Panc1 (cell line): ENCODE data around the gene KIF7. TPM values are rescaled to one million over a fixed set of nuclear protein-coding genes. Genes with fewer than 3 reads are reported as not detected.

Experiments used
- ATAC-seq: fragments of 200-7000 bp; cut with Tn5 transposase; 2 replicates; pipeline ENCODE4 v1.9.1; 2020; ENCODE audit warnings: mild to moderate bottlenecking, moderate library complexity
- BruUV-seq: library from RNA; stranded (reverse); fragments of 400-500 nt; replicated peaks from 2 replicates; lab custom pipeline; 2021; lab: Mats Ljungman, UMichigan
- CTCF ChIA-PET: fragments of 300-600 bp; sonication (Branson Sonifier 250); formaldehyde crosslinking; loops from one replicate; lab custom pipeline; 2022; ENCODE audit warnings: antibody characterized with exemption; lab: Charles Lee
- POLR2A ChIA-PET: fragments of 300-600 bp; sonication (Branson Sonifier 250); formaldehyde crosslinking; loops from one replicate; lab custom pipeline; 2022; ENCODE audit warnings: antibody characterized with exemption; lab: Charles Lee
- DNase-seq: peaks from one replicate; pipeline ENCODE4 v3.0.0-alpha.2; 2010; ENCODE audit warnings: low read depth, low spot score
- H3K27ac ChIP-seq: 2 replicates; pipeline ENCODE4 v1.5.1; 2011; ENCODE audit warnings: mild to moderate bottlenecking, low read length, inconsistent platforms
- H3K27me3 ChIP-seq: fragments of 200-500 bp; sonication (Bioruptor generic); 2 replicates; pipeline ENCODE4 v1.6.0; 2014; ENCODE audit warnings: low read length, inconsistent platforms; ENCODE audit not compliant: control insufficient read depth, insufficient read depth
- H3K36me3 ChIP-seq: fragments of 200-500 bp; sonication (Bioruptor generic); 2 replicates; pipeline ENCODE4 v1.5.1; 2014; ENCODE audit warnings: inconsistent platforms, mild to moderate bottlenecking, low read length, moderate library complexity; ENCODE audit not compliant: control insufficient read depth, insufficient read depth
- H3K4me1 ChIP-seq: 2 replicates; pipeline ENCODE4 v1.5.1; 2011; ENCODE audit warnings: inconsistent platforms, mild to moderate bottlenecking, low read length, moderate library complexity; ENCODE audit not compliant: control insufficient read depth, insufficient read depth
- H3K4me3 ChIP-seq, 2 experiments: 2 replicates each; pipeline ENCODE4 v1.5.1; 2011 to 2012; ENCODE audit warnings: low read depth in 2 of 2, low read length in 2 of 2, mild to moderate bottlenecking in 2 of 2, inconsistent platforms in 1 of 2, moderate library complexity in 1 of 2
- H3K9me3 ChIP-seq: fragments of 200-500 bp; sonication (Bioruptor generic); 2 replicates; pipeline ENCODE4 v1.5.1; 2014; ENCODE audit warnings: low read depth, mild to moderate bottlenecking, inconsistent platforms, low read length, moderate library complexity; ENCODE audit not compliant: control insufficient read depth, insufficient read depth
- POLR2AphosphoS5 ChIP-seq: IDR thresholded peaks from 2 replicates; pipeline ENCODE4 v1.6.1; 2012; ENCODE audit warnings: mild to moderate bottlenecking, low read depth, low read length, moderate library complexity
- SIN3A ChIP-seq: IDR thresholded peaks from 2 replicates; pipeline ENCODE4 v1.6.1; 2012; ENCODE audit warnings: low read depth, mild to moderate bottlenecking, low read length, moderate library complexity, borderline replicate concordance; ENCODE audit not compliant: insufficient read depth
- TCF7L2 ChIP-seq: IDR thresholded peaks from 2 replicates; pipeline ENCODE4 v1.6.1; 2011; ENCODE audit warnings: mild to moderate bottlenecking, low read depth, low read length, inconsistent platforms
- in situ Hi-C: cut with HindIII; loops from 2 replicates; pipeline ENCODE4 v1.10.0; 2016; ENCODE audit warnings: low sequenced_read_pairs, low pct_unique_long_range_greater_than_20kb
- intact Hi-C: fragments of 100-400 bp; cut with micrococcal nuclease; formaldehyde crosslinking; loops from one replicate; pipeline ENCODE4 v1.10.0; 2022; ENCODE audit not compliant: unreplicated experiment
- total RNA-seq: library from RNA; stranded (reverse); gene quantifications from one replicate; pipeline ENCODE4 v1.2.1, GENCODE V29; 2021; ENCODE audit not compliant: unreplicated experiment
- TF ChIP-seq, protein P1 (sequence below): fragments of 450-650 bp; IDR thresholded peaks from 2 replicates; pipeline ENCODE4 v1.5.1; 2017; ENCODE audit warnings: mild to moderate bottlenecking
- TF ChIP-seq, protein P2 (sequence below), 2 experiments: IDR thresholded peaks; 2 replicates each; pipeline ENCODE4 v1.6.1; 2011 to 2012; ENCODE audit warnings: low read depth in 2 of 2, control low read depth in 1 of 2, low read length in 1 of 2, mild to moderate bottlenecking in 1 of 2, moderate library complexity in 1 of 2; ENCODE audit not compliant: insufficient read depth in 1 of 2

The KIF7 gene
- total RNA-seq, 1 experiment from 2014 or later, result 6.5 TPM

DNA sequence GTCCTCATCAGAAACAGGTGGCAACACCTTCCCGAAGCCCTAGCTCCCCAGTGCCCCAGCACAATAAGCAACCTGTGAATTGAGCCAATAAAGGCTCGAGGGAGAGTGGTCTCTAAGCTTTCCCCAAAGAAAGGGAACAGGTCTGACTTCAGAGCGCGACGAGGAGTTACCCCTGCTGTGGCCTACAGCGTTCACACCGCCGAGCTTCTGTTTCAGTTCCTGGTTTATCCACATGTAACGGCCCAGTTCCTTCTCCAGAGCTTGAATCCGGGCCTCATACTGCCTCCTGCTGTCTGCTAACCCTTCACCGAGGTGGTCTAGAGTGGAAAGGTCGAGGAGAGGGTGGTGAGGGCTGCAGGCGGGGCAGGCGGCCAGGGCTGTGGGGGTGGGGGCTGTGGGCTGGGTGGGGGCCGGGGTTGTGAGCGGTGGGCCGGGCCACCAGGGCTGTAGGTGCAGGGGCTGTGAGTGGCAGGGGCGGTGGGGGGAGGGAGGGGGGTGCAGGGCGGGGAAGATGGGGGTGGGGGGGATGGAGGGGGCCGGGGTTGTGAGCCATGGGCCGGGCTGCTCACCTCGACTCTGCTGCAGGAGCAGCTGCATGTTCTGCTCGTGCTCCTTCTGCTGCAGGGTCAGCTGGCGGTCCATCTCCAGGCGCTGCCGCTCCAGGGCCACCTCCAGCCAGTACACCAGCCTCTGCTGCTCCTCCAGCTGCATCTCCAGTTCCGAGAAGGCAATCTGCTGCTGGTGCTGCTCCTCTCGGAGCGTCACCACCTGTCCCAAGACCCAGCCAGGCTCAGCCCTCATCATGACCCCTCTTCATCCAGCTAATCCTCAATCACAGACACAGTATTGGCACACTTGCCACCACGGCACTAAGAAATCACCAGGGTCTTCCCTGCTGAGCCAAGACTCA lies 26.2 kb downstream of the KIF7 start:
- Histone ChIP-seq H3K4me3 (no peak overlapping the region), H3K36me3 (peaks cover 9% of the 10 kb centered on the region), H3K9me3 (no peaks in the 10 kb centered on the region), H3K4me1 (no peaks in the 10 kb centered on the region), H3K27me3 (no peaks in the 10 kb centered on the region), H3K27ac (no peak overlapping the region)
- TF ChIP-seq, protein P1, sequence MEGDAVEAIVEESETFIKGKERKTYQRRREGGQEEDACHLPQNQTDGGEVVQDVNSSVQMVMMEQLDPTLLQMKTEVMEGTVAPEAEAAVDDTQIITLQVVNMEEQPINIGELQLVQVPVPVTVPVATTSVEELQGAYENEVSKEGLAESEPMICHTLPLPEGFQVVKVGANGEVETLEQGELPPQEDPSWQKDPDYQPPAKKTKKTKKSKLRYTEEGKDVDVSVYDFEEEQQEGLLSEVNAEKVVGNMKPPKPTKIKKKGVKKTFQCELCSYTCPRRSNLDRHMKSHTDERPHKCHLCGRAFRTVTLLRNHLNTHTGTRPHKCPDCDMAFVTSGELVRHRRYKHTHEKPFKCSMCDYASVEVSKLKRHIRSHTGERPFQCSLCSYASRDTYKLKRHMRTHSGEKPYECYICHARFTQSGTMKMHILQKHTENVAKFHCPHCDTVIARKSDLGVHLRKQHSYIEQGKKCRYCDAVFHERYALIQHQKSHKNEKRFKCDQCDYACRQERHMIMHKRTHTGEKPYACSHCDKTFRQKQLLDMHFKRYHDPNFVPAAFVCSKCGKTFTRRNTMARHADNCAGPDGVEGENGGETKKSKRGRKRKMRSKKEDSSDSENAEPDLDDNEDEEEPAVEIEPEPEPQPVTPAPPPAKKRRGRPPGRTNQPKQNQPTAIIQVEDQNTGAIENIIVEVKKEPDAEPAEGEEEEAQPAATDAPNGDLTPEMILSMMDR, result no peak
- TF ChIP-seq SIN3A (no peak), POLR2AphosphoS5 (no peak), TCF7L2 (no peak)
- TF ChIP-seq, protein P2, sequence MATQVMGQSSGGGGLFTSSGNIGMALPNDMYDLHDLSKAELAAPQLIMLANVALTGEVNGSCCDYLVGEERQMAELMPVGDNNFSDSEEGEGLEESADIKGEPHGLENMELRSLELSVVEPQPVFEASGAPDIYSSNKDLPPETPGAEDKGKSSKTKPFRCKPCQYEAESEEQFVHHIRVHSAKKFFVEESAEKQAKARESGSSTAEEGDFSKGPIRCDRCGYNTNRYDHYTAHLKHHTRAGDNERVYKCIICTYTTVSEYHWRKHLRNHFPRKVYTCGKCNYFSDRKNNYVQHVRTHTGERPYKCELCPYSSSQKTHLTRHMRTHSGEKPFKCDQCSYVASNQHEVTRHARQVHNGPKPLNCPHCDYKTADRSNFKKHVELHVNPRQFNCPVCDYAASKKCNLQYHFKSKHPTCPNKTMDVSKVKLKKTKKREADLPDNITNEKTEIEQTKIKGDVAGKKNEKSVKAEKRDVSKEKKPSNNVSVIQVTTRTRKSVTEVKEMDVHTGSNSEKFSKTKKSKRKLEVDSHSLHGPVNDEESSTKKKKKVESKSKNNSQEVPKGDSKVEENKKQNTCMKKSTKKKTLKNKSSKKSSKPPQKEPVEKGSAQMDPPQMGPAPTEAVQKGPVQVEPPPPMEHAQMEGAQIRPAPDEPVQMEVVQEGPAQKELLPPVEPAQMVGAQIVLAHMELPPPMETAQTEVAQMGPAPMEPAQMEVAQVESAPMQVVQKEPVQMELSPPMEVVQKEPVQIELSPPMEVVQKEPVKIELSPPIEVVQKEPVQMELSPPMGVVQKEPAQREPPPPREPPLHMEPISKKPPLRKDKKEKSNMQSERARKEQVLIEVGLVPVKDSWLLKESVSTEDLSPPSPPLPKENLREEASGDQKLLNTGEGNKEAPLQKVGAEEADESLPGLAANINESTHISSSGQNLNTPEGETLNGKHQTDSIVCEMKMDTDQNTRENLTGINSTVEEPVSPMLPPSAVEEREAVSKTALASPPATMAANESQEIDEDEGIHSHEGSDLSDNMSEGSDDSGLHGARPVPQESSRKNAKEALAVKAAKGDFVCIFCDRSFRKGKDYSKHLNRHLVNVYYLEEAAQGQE (IDR thresholded peaks at IDR 0.05; ENCODE audit: insufficient read depth in 1 of 2, low read depth in 2 of 2, low read length in 1 of 2), result no peak
- BruUV-seq, result no TSS peak
- POLR2A ChIA-PET, result no interaction called here
- in situ Hi-C loops (no loop called here), intact Hi-C loops (no loop called here)
- ATAC-seq (no peak), DNase-seq (no peak)
- CTCF ChIA-PET, result interaction anchor here (0.6 kb wide), 1 partner anchor 426 kb away, joined by 5 read pairs; no protein-coding TSS in a partner anchor

DNA sequence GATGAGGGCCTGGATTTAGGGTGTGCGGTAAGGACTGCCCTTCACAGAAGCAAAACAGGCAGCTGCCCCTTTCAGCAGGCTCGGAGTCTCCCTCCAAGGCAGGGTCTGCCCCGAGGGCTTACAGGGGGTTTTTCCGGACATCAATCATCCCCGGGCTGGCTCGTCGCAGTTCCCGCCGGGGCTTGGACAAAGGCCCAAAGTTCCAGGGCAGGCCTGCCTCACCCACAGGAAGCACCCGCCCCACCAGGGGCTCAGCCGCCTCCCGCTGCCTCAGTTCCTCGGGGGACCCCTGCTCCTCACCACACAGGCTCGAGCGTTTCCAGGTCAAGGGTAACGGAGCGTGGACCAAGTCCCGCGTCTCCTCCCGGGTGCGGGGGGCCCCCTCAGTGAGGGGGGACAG lies 27.0 kb downstream of the KIF7 start:
- no peak for DNase-seq

More for the DNA sequence above, 27.0 kb downstream of the KIF7 start:
- Histone ChIP-seq H3K36me3 (peaks cover 13% of the 10 kb centered on the region), H3K4me1 (no peaks in the 10 kb centered on the region), H3K27ac (no peak overlapping the region), H3K27me3 (no peaks in the 10 kb centered on the region), H3K4me3 (no peak overlapping the region), H3K9me3 (no peaks in the 10 kb centered on the region)
- ATAC-seq, result no peak
- BruUV-seq, result no TSS peak
- ChIA-PET POLR2A (no interaction called here), CTCF (no interaction called here)
- intact Hi-C loops, result no loop called here
- TF ChIP-seq, protein P2 (IDR thresholded peaks at IDR 0.05; ENCODE audit: insufficient read depth in 1 of 2, low read depth in 2 of 2, low read length in 1 of 2), result no peak
- TF ChIP-seq, protein P1, result no peak
- no peak for TF ChIP-seq POLR2AphosphoS5
- no peak for TF ChIP-seq TCF7L2
- TF ChIP-seq SIN3A, result no peak
- in situ Hi-C loops, result no loop called here
